Measurements from ENCODE around the gene WIPI1. TPM values are rescaled to one million over a fixed set of nuclear protein-coding genes. Genes with fewer than 3 reads are reported as not detected.

WIPI1 gene
- total RNA-seq, 4 donors from 2014 or later = 23.0 to 32.2 (median 25.5) TPM

DNA sequence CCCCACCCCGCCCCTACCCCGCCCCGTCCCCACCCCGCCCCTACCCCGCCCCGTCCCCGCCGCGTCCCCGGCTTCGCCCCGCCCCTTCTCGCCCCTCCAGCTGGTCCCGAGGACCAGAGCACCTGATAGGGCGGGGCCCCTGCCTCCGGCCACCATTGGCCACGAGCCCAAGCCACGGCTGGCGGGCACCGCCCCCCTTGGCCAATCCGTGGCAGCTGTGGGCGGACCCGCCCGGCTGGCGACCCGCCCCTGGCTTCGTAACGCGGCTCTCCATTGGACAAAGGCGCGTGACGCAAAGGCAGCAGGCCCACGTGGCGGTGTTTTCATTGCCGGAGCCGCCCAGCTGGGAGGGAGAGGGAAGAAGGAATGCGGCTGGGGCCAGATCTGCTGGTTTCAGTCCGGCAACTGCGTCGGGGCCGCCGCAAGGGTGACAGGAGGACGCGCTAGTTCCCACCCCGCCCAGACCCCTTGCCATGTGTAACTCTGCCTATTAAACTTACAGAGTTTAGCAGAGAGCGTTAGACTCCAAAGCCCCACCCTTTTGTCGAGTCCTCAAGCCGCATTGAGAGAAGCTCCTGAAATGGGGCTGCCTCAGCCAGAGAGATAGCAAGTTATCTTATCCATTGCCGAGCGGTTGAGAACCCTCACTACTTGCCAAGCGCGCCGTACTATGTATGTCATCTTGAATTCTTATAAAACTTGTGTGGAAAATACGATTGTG lies 403 bp upstream of the WIPI1 start:
- no peaks in the 10 kb centered on the region for H3K9me3 ChIP-seq
- H3K27ac ChIP-seq = peak overlapping the region; percentile 91 to 95 (median 94)
- peak in 3 of 4 donors; percentile 90 to 96 (median 94) for TF ChIP-seq POLR2A (IDR thresholded peaks at IDR 0.05)
- TF ChIP-seq, protein P1, sequence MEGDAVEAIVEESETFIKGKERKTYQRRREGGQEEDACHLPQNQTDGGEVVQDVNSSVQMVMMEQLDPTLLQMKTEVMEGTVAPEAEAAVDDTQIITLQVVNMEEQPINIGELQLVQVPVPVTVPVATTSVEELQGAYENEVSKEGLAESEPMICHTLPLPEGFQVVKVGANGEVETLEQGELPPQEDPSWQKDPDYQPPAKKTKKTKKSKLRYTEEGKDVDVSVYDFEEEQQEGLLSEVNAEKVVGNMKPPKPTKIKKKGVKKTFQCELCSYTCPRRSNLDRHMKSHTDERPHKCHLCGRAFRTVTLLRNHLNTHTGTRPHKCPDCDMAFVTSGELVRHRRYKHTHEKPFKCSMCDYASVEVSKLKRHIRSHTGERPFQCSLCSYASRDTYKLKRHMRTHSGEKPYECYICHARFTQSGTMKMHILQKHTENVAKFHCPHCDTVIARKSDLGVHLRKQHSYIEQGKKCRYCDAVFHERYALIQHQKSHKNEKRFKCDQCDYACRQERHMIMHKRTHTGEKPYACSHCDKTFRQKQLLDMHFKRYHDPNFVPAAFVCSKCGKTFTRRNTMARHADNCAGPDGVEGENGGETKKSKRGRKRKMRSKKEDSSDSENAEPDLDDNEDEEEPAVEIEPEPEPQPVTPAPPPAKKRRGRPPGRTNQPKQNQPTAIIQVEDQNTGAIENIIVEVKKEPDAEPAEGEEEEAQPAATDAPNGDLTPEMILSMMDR (IDR thresholded peaks at IDR 0.05) = peak in 2 of 6 experiments; percentile 24 to 29
- no peaks in the 10 kb centered on the region for H3K36me3 ChIP-seq
- peak; percentile 90 for DNase-seq
- intact Hi-C loops (cut with DNase I) = no loop called here
- H3K27me3 ChIP-seq = no peaks in the 10 kb centered on the region
- peak overlapping the region; percentile 72 to 79 (median 76) for H3K4me3 ChIP-seq
- peaks cover 14 to 69% (median 41%) of the 10 kb centered on the region in 3 donors for H3K4me1 ChIP-seq
- WGBS, 2 donors = 0 to 6% methylated on average over 6 to 8 of the region's 54 CpGs

DNA sequence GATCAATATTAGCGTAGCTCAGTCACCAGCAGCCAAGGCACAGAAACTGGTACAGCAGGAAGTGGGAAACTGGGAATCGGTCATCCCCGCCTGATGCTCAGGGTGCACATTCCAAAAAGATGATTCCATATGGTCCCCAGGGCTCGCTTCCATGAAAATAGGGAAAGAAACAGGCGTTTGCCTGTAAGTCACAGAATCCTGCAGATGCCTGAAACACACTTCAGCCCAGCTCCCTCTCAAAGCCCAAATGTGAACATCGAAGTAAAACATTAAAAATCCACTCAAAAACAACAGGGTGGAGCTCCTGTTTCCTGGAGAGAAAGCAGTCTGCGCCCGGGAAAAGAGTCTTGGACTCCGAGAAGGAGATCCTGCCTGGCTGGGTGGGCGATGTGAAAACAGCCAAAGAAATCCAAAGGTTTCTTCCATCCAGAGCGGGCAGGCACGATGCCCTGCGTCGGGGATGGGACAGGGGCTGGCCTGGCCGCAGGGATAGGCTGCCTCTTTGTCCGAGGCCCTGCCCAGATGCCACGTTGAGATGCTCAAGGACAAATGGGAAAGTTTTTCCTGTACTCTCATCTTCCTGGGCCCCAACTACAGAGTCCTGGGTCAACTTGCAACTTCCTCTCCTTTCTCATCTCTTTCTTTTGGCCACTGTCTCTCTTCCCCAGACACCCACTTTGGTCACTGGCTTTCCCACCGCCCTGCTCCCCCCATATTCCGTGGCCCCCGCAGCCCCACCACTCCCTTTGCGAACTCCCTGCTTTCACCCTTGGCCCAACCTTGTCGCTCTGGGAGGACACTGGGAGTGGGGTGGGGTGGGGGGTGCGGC lies 743 bp downstream of the WIPI1 start:
- intact Hi-C loops (cut with DNase I) = no loop called here
- no peak for DNase-seq
- Histone ChIP-seq H3K36me3 (peaks cover 0 to 10% (median 0%) of the 10 kb centered on the region in 3 donors), H3K4me1 (peaks cover 9 to 60% (median 32%) of the 10 kb centered on the region in 3 donors), H3K27ac (peak overlapping the region; percentile 91 to 96 (median 95)), H3K9me3 (no peaks in the 10 kb centered on the region), H3K4me3 (peak overlapping the region; percentile 72 to 79 (median 76)), H3K27me3 (no peaks in the 10 kb centered on the region)
- TF ChIP-seq, protein P1 (IDR thresholded peaks at IDR 0.05) = no peak
- TF ChIP-seq POLR2A (IDR thresholded peaks at IDR 0.05) = peak in 2 of 4 donors; percentile 29 to 52
- 10 to 14% methylated on average over 18 to 21 of the region's 23 CpGs for WGBS, 2 donors

DNA sequence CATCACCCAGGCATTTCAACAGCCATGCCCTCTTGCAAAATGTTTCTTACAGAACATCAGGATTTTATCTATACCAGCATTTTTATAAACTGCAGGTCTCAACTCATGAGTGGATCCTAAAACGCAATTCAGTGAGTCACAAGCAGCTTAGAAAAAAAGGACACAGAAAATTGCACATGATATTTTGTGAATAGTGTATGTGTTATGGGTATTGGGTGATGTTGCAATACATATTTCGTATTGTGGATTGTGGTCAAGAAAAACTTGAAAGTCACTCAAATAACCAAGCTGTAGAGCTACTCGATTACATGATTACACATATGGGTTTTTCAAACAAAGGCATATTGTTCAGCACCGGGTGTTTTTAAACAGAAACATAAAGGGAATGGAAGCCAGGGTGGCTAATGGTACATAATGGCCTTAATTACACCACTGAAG lies 1.4 kb downstream of the WIPI1 start:
- Histone ChIP-seq H3K27ac (peak overlapping the region; percentile 91 to 96 (median 95)), H3K9me3 (no peaks in the 10 kb centered on the region), H3K4me3 (peak overlapping the region; percentile 72 to 79 (median 76)), H3K4me1 (peaks cover 9 to 53% (median 31%) of the 10 kb centered on the region in 3 donors), H3K36me3 (peaks cover 0 to 16% (median 2%) of the 10 kb centered on the region in 3 donors), H3K27me3 (no peaks in the 10 kb centered on the region)
- TF ChIP-seq POLR2A (IDR thresholded peaks at IDR 0.05) = no peak
- TF ChIP-seq, protein P1 (IDR thresholded peaks at IDR 0.05) = no peak
- 25 to 27% methylated on average over 4 of the region's 4 CpGs for WGBS, 2 donors
- intact Hi-C loops (cut with DNase I) = no loop called here
- no peak for DNase-seq

DNA sequence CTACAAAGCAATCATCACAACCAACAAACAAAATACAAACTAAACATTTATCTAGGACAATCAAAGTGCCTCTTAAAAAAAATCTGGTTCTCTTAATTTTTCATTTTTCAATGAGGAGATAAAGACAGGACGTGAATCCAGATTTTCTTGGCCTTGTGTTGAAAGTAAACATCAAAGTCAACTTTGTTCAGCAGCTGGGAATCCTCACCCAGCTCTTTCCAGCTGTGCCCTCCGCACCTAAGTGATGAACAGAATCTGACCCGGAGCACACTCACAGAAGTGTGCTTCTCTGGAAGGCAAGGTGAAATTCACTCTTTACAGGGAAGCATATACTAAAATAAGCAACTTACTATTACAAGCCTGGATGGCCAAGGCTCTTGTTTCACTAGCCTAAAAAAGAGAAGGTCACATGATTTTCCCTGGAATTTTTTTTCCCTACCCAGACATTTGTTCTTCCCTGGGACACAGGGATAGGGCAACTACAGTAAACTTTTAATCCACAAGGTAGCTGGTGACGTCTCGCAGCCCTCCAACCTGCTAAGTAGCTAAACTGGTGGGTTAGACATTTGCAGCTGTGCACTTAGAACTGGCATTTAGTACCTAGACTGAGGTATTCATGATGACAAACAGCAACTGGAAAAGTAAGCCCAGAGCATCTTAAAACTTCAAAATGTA lies 3.2 kb downstream of the WIPI1 start:
- Histone ChIP-seq H3K4me3 (no peak overlapping the region), H3K27ac (peak overlapping the region in 1 of 4 donors; percentile 6), H3K9me3 (no peaks in the 10 kb centered on the region), H3K36me3 (peaks cover 7 to 34% (median 8%) of the 10 kb centered on the region in 3 donors), H3K4me1 (peaks cover 9 to 45% (median 31%) of the 10 kb centered on the region in 3 donors), H3K27me3 (no peaks in the 10 kb centered on the region)
- 78 to 91% methylated on average over 5 of the region's 5 CpGs for WGBS, 2 donors
- intact Hi-C loops (cut with DNase I) = no loop called here
- TF ChIP-seq POLR2A (IDR thresholded peaks at IDR 0.05) = no peak
- TF ChIP-seq, protein P1 (IDR thresholded peaks at IDR 0.05) = no peak
- no peak for DNase-seq
